Stromal cell of bone marrow (primary cell): Measurements from ENCODE around the gene MRPS16.

Source experiments
- DNase-seq: peaks from one replicate; pipeline ENCODE4 v3.0.0-alpha.2; 2012; ENCODE audit warnings: low read depth

MRPS16 gene

GRCh38 chr10:73239908-73240307, 12.5 kb downstream of the MRPS16 start:
- no peak for DNase-seq

- DNase-seq = no peak
These were observed 13.4 kb downstream of the MRPS16 start for GRCh38 chr10:73238990-73239566.

- DNase-seq = no peak
These were observed 17.7 kb downstream of the MRPS16 start for GRCh38 chr10:73234695-73235094.

GRCh38 chr10:73233883-73234282, 18.6 kb downstream of the MRPS16 start:
- no peak for DNase-seq

- DNase-seq = no peak
These were observed 19.6 kb downstream of the MRPS16 start for GRCh38 chr10:73232887-73233286.

DNA sequence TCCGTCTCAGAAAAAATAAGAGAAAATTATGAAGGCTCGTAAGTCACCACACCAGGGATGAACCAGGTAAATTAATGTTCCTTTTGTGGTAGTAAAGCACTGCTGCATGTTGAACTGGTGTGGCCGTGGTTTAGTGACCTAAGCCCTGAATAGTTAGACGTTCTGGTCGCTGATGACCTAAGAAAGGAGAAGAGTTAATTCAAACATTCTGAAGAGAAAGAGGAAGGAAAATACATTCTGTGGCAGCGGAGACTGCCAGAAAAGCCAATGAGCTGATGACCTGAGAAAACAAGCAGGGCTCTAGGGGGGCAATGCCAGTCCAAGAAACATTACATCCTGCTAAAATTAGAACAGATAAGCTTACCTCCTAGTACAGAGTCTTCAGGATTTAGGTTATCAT, 22.9 kb downstream of the MRPS16 start:
- no peak for DNase-seq

DNA sequence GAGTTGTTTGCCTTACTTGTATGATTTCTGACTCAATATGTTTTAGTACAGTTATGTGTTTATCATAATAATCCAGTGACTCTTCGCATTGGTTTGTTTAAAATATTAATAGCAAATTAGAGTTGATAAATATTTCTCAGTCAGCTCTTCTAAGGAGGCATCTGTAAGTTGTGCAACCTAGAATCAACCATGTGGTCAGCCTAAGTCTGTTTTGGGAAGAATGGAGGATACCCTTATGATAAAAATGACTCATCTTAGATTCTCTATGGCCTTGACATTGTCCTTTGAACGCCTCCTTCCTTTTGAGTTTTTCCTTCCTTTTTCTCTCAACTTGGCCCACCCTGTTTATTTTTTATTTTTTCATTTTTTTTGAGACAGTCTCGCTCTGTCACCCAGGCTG, 24.2 kb downstream of the MRPS16 start:
- no peak for DNase-seq

DNA sequence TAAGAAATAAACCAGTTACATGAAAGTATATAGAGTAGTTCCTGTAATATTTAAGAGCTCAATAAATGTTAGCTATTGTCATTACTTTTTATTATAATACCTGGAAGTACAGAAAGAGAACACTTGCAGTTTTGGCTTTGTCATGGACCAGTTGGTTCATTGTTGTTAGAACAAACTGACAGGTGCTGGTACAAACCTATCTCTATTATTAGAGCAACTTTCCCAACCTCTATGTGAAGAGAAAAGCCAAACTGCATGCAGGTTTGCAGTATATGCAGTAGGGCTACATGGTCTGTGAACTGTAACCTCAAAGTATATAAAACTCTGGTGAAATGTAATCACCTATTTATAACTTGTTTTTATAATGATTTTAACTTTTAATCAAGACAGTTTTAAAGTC, 25.8 kb downstream of the MRPS16 start:
- DNase-seq = no peak

DNA sequence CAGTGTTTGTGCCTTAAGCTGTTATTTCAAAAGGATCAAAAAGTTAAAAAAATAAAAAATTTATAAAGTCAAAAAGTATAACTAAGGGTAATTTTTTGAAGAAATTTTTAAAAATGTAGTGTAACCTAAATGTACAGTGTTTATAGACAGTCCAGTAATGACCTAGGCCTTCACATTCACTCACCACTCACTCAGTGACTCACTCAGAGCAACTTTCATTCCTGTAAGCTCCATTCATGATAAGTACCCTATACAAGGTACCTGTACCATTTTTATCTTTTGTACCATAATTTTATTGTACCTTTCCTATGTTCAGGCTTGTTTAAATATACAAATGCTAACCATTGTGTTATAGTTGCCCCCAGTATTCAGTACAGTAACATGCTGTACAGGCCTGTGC, 26.9 kb downstream of the MRPS16 start:
- DNase-seq = no peak

GRCh38 chr10:73220989-73221388, 31.5 kb downstream of the MRPS16 start:
- DNase-seq = no peak

GRCh38 chr10:73219384-73219783, 33.1 kb downstream of the MRPS16 start:
- no peak for DNase-seq

- DNase-seq = no peak
These were observed 33.8 kb downstream of the MRPS16 start for GRCh38 chr10:73218431-73219191.

- DNase-seq = no peak
These were observed 34.8 kb downstream of the MRPS16 start for GRCh38 chr10:73217628-73218027.

GRCh38 chr10:73215749-73216148, 36.7 kb downstream of the MRPS16 start:
- no peak for DNase-seq

GRCh38 chr10:73211106-73211811, 41.2 kb downstream of the MRPS16 start:
- DNase-seq = no peak

DNA sequence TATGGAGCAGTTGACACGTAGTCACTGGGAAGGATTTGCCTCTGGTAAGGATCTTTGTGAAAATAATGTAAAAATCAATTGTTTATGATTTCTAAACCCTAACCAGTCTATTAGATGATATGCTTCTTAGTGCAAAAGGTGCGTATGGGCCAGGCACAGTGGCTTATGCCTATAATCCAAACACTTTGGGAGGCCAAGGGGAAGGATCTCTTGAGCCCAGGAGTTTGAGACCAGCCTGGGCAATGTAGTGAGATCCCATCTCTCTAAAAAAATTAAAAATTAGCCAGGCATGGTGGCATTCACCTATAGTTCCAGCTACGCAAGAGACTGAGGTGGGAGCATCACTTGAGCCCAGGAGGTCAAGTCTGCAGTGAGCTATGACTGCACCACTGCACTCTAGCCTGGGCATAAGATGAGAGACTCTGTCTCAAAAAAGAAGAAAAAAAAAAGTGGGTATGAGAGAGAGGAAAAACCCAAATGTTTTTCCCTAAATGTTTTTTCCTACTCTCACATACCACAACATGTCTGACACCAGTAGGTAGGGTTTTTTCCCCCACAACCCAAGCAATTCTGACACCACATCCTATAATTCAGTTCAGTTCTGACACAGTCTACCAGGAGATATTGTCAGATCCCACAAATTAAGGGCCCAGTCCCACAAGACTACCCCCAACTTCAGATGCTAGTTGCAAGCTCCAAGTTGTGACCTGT, 41.9 kb downstream of the MRPS16 start:
- no peak for DNase-seq

DNA sequence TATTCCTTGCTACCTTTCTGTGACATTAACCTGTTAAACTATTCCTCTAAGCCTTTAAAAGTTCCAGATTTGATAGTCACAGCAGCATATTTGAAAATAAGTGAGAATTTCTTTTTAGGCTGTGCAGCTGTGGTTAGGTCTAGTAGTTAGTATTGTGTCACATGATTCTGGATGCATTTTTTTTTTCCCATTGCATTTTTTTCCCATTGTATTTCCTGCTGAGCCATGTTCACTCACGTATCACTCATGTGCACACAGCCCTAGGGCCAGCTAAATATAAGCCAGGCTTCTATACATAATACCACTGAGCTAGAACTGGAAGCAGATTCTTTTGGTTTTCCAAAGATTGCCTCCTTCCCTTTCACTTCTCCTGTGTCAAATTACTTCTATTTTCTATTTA, 42.7 kb downstream of the MRPS16 start:
- peak; percentile 27 for DNase-seq

DNA sequence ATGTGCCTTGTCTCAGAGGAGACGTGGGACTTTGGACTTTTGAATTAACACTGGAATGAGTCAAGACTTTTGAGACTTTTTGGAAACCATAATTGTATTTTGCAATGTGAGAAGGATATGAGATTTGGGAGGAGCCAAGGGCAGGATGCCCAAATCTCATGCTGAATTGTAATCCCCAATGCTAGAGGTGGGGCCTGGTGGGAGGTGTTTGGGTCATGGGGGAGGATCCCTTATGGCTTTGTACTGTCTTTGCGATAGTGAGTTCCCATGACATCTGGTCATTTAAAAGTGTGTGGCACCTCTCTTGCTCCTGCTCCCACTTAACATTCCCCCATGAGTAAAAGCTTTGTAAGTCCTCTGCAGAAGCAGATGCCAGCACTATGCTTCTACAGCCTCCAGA, 44.6 kb downstream of the MRPS16 start:
- DNase-seq = peak; percentile 21

DNA sequence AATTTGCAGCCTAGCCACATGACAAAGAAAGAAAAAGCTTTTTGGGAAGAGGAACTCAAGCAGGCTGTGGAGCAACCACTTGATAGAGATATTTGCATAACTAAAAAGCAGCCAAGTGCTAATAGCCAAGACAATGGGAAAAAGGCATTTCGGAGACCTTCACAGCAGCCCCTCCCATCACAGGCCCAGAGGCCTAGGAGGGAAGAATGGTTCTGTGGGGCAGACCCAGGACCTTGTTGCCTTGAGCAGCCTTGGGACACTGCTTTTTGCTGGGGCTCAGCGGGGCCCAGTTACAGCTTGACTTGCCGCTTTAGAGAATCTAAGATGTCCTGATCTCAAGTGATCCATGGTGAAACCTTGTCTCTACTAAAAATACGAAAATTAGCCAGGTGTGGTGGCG, 46.1 kb downstream of the MRPS16 start:
- DNase-seq = no peak

DNA sequence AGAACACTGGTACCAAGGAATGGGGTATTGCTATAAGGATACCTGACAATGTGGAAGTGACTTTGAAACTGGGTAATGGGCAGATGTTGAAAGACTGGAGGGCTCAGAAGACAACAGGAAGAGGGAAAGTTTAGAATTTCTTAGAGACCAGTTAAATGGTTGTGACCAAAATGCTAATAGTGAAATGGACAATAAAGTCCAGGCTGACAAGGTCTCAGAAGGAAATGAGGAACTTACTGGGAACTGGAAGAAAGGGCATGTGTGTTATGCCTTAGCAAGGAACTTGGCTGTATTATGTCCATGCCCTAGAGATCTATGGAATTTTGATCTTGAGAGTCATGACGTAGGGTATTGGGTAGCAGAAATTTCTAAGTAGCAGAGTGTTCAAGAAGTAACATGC, 46.6 kb downstream of the MRPS16 start:
- DNase-seq = no peak

DNA sequence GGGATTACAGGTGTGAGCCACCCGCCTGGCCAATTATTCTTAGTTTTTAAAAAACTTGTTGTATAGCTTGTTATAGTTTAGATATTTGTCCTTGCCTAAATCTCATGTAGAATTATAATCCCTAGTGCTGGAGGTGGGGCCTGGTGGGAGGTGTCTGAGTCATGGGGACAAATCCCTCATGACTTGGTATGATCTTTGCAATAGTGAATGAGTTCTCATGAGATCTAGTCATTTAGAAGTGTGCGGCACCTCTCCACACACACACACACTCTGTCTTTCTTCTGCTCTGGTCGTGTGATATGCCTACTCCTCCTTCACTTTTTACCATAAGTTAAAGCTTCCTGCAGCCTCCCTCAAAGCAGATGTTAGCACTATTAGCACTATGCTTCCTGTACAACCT, 47.4 kb downstream of the MRPS16 start:
- DNase-seq = no peak
